HUES6 (cell line): Measurements from ENCODE around the gene PWWP2B.

ENCODE experiments used
- H3K27ac ChIP-seq: 2 replicates; pipeline ENCODE4 v1.7.0; 2013; ENCODE audit warnings: low read depth, mild to moderate bottlenecking, low read length, inconsistent platforms
- H3K27me3 ChIP-seq: 2 replicates; pipeline ENCODE4 v1.6.1; 2013; ENCODE audit warnings: low read length; ENCODE audit not compliant: control insufficient read depth, insufficient read depth
- H3K36me3 ChIP-seq: 2 replicates; pipeline ENCODE4 v1.6.1; 2013; ENCODE audit warnings: low read length; ENCODE audit not compliant: control insufficient read depth, insufficient read depth
- H3K4me1 ChIP-seq: 2 replicates; pipeline ENCODE4 v1.6.1; 2013; ENCODE audit warnings: low read length; ENCODE audit not compliant: control insufficient read depth, insufficient read depth
- H3K4me3 ChIP-seq: 2 replicates; pipeline ENCODE4 v1.5.1; 2013; ENCODE audit warnings: low read depth, low read length
- H3K9ac ChIP-seq: one replicate; pipeline ENCODE4 v1.6.1; 2013; ENCODE audit warnings: mild to moderate bottlenecking, low read length
- H3K9me3 ChIP-seq: 2 replicates; pipeline ENCODE4 v1.6.1; 2013; ENCODE audit warnings: low read depth, low read length; ENCODE audit not compliant: control insufficient read depth, insufficient read depth

Gene PWWP2B

GRCh38 chr10:132409667-132410028 is 12.6 kb downstream of the PWWP2B start:
- no peak overlapping the region for H3K4me3 ChIP-seq
- H3K9ac ChIP-seq = no peak overlapping the region
- no peaks in the 10 kb centered on the region for H3K27me3 ChIP-seq
- H3K27ac ChIP-seq = no peak overlapping the region
- H3K36me3 ChIP-seq = peaks cover 12% of the 10 kb centered on the region
- no peaks in the 10 kb centered on the region for H3K9me3 ChIP-seq
- H3K4me1 ChIP-seq = peaks cover 72% of the 10 kb centered on the region

DNA sequence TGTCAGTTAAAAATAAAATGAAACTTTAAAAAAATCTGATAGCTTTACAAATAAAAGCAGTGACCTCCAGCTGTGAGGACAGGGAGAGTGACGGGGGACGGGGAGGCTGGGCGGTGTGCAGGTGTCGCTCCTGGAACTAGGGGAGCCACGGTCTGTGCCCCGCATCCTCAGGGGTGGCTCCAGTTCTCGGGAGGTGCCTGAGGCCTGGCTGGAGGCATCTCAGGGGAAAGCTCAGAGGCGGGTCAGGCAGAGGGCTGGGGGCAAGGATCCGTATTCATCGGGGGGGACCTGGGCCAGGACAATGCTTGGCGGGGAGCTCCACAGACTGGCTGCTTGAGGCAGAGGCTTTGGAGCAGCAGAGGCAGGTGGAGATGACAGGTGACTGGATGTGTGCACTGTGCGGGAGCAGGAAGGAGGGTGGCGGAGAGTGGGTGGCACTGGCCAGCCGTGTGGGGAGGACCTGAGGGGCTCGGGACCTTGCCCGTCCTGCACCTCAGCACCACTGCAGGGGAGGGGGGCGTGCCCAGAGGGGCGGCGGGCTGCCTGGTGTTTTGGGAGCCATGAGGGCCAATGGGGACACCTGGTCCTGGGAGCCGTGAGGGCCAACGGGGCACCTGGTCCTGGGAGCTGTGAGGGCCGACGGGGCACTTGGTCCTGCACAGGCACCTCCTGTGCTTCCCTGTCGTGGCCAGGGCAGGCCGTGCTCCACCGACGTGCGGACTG is 13.2 kb downstream of the PWWP2B start:
- Histone ChIP-seq H3K9ac (no peak overlapping the region), H3K4me3 (no peak overlapping the region), H3K4me1 (peaks cover 73% of the 10 kb centered on the region), H3K9me3 (no peaks in the 10 kb centered on the region), H3K27me3 (no peaks in the 10 kb centered on the region), H3K27ac (no peak overlapping the region), H3K36me3 (peaks cover 12% of the 10 kb centered on the region)

DNA sequence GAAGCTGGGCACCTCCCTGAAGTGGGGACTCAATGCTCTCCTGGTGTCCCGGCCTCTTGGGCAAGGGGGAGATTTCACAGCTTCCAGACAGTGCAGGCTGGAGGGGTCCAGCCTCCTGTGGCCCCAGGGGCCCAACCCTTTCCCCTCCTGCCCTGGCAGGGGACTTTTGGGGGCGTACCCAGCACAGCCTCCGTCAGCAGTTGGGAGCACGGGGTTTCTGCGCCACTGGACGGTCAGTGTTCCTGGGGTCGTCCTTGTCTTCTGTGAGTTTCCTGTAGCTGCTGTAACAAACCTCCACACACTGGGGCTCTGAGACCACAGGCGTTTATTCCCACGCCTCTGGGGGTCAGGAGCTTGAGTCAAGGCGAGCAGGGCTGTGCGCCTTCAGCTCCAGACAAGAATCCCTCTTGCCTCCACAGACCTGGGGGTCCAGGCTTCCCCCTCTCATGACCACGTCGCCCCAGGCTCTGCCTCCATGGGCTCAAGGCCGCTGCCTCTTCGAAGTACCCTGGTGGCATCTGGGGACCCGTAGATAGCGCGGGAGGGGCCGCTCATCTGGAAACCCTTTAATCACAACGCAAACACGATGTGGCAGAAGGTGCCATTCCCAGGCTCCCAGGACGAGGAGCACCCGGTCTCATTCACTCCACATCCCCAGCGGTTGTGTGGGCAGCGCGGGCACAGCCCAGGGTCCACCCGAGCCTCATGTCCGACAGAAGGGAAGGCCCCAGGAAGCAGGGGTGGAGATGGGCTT is 14.0 kb downstream of the PWWP2B start:
- no peaks in the 10 kb centered on the region for H3K27me3 ChIP-seq
- peaks cover 5% of the 10 kb centered on the region; the same call in 1 of the 2 replicates for H3K36me3 ChIP-seq
- no peak overlapping the region for H3K4me3 ChIP-seq
- H3K9me3 ChIP-seq = no peaks in the 10 kb centered on the region
- H3K9ac ChIP-seq = no peak overlapping the region
- H3K4me1 ChIP-seq = peaks cover 72% of the 10 kb centered on the region
- no peak overlapping the region for H3K27ac ChIP-seq

DNA sequence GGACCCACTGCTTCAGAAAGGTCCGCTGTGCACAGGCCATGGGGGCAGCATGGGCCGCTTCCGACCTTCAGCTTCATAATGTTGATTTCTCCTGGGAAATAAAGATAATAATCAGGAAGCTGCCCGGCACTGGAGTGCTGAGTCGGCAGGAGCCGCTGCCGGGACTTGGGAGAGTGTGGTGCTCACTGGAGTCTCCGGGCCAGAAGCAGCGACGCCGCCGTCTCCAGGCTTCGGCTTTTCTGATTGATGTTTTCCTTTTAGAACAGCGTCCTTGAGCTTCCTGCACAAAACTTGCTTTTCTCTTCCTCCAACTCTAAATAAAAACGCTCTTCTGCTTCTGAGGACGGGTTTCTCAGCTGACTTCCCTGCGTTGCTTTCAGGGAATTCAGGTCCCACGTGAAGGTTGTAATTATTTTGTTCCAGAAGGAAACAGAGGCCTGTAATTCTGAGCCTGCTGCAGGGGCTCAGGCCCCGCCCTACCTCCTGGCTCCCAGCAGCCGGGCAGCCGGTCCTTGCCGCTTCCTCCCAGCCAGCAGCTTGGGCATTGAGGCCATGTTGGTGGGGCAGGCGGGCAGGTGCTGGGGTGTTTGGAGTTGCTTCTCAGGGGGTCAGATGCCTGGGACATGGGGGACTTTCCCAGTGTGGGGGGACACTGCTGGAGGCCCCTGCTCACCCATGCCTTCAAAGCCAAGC is 14.7 kb downstream of the PWWP2B start:
- Histone ChIP-seq H3K4me1 (peaks cover 72% of the 10 kb centered on the region), H3K9ac (no peak overlapping the region)

GRCh38 chr10:132412316-132413192 is 15.6 kb downstream of the PWWP2B start:
- Histone ChIP-seq H3K36me3 (no peaks in the 10 kb centered on the region), H3K4me1 (peaks cover 67% of the 10 kb centered on the region), H3K9ac (no peak overlapping the region), H3K9me3 (no peaks in the 10 kb centered on the region), H3K27ac (no peak overlapping the region), H3K4me3 (no peak overlapping the region), H3K27me3 (no peaks in the 10 kb centered on the region)

More for the DNA sequence above, 14.7 kb downstream of the PWWP2B start:
- Histone ChIP-seq H3K27me3 (no peaks in the 10 kb centered on the region), H3K9me3 (no peaks in the 10 kb centered on the region), H3K27ac (no peak overlapping the region), H3K4me3 (no peak overlapping the region), H3K36me3 (no peaks in the 10 kb centered on the region)

GRCh38 chr10:132413226-132414205 is 16.5 kb downstream of the PWWP2B start:
- Histone ChIP-seq H3K4me3 (no peak overlapping the region), H3K36me3 (no peaks in the 10 kb centered on the region), H3K27ac (no peak overlapping the region), H3K9ac (no peak overlapping the region), H3K4me1 (peaks cover 67% of the 10 kb centered on the region), H3K9me3 (no peaks in the 10 kb centered on the region), H3K27me3 (no peaks in the 10 kb centered on the region)

DNA sequence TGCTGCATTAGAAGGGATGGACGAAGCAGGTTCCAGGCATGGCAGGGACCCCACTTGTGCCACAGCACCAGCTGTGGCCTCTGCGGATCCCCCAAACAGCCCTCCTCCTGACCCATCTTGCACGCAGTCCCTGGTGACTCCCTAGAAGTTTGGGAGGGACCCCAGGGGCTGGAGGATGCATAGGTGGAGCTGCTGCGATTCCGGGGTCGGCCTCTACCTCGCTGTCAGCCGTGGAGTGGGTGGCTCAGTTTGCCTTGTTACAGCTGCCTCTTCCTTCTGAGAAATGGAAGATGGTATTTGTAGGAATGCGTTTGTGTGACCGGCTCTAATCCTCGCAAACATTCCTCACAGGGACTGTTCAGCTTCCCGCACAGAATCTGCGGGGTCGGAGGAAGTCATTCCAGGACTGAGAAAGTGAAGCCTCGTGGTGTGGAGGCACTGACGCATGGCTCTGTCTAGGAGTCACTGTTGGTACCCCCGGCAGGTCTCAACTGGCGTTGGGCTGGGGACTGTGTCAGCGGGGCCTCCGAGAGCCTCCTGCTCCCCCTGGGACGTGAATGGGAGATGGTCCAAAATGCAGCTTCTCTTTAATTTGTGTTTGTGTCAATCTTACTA is 17.5 kb downstream of the PWWP2B start:
- Histone ChIP-seq H3K36me3 (no peaks in the 10 kb centered on the region), H3K27ac (no peak overlapping the region), H3K4me3 (no peak overlapping the region), H3K27me3 (no peaks in the 10 kb centered on the region), H3K4me1 (peaks cover 64% of the 10 kb centered on the region), H3K9ac (no peak overlapping the region), H3K9me3 (no peaks in the 10 kb centered on the region)

GRCh38 chr10:132415255-132415654 is 18.3 kb downstream of the PWWP2B start:
- Histone ChIP-seq H3K4me3 (no peak overlapping the region), H3K9ac (no peak overlapping the region), H3K4me1 (peaks cover 65% of the 10 kb centered on the region), H3K27ac (no peak overlapping the region), H3K27me3 (no peaks in the 10 kb centered on the region), H3K9me3 (no peaks in the 10 kb centered on the region), H3K36me3 (no peaks in the 10 kb centered on the region)

GRCh38 chr10:132415956-132416355 is 19.0 kb downstream of the PWWP2B start:
- Histone ChIP-seq H3K36me3 (no peaks in the 10 kb centered on the region), H3K27me3 (no peaks in the 10 kb centered on the region), H3K4me3 (no peak overlapping the region), H3K9ac (no peak overlapping the region), H3K4me1 (peaks cover 70% of the 10 kb centered on the region), H3K27ac (no peak overlapping the region), H3K9me3 (no peaks in the 10 kb centered on the region)
